ENCODE results near the gene B9D2.
A peak's percentile ranks its signal among the peaks of the same experiment; 100 is the strongest.
"Not testable (repeated sequence)": the region's sequence is repeated elsewhere in the genome, so short reads cannot be mapped to it uniquely, and the experiment has no call there.

The B9D2 gene

DNA sequence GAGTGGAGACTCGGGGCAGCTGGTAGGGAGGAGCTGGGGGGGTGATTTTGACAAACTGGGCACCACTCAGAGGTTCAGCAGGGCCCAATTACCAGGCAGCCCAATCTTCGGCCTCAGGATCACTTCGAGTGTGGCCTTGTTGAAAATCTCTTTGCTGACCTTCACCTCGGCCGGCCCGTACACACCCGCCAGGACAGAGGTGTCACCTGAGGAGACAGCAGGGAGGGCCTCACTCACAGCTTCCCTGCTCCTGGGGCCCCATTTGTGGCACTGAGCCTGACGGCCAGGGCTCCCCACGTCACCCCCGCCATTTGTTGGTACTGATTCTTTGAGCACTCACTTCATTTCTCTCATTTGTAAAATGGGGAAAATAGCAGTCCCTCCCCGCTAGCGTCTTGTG lies 28.8 kb upstream of the B9D2 start:
- in situ Hi-C loops (cut with HindIII; ENCODE audit: low sequenced_read_pairs), result no loop called here
- TF ChIP-seq, protein P1, sequence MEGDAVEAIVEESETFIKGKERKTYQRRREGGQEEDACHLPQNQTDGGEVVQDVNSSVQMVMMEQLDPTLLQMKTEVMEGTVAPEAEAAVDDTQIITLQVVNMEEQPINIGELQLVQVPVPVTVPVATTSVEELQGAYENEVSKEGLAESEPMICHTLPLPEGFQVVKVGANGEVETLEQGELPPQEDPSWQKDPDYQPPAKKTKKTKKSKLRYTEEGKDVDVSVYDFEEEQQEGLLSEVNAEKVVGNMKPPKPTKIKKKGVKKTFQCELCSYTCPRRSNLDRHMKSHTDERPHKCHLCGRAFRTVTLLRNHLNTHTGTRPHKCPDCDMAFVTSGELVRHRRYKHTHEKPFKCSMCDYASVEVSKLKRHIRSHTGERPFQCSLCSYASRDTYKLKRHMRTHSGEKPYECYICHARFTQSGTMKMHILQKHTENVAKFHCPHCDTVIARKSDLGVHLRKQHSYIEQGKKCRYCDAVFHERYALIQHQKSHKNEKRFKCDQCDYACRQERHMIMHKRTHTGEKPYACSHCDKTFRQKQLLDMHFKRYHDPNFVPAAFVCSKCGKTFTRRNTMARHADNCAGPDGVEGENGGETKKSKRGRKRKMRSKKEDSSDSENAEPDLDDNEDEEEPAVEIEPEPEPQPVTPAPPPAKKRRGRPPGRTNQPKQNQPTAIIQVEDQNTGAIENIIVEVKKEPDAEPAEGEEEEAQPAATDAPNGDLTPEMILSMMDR (IDR thresholded peaks at IDR 0.05; ENCODE audit: low read depth, low read length, missing control alignments), result no peak
- DNase-seq (ENCODE audit: low read depth), result no peak
- H3K4me3 ChIP-seq (ENCODE audit: low read depth, low read length), result no peak overlapping the region

DNA sequence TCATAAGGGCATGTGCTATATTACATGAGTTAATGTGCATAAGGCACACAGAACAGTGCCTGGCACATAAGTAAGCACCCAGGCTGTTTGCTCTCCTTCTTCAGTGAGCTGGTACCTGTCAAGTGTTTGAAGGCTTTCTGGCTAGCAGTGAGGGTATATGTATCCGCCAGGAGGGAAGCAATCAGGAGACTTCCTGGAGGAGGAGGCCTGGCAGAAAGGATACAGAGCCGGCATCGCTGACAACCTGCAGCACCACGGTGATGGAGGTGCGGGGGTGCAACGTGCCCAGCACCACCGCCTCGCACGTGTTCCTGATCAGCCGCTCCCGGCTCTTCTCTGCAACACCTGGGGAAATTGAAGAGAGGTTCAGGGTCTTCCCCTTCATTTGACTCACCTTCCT lies 27.7 kb upstream of the B9D2 start:
- TF ChIP-seq, protein P1 (IDR thresholded peaks at IDR 0.05; ENCODE audit: low read depth, low read length, missing control alignments), result no peak
- DNase-seq (ENCODE audit: low read depth), result no peak
- H3K4me3 ChIP-seq (ENCODE audit: low read depth, low read length), result no peak overlapping the region
- in situ Hi-C loops (cut with HindIII; ENCODE audit: low sequenced_read_pairs), result no loop called here

DNA sequence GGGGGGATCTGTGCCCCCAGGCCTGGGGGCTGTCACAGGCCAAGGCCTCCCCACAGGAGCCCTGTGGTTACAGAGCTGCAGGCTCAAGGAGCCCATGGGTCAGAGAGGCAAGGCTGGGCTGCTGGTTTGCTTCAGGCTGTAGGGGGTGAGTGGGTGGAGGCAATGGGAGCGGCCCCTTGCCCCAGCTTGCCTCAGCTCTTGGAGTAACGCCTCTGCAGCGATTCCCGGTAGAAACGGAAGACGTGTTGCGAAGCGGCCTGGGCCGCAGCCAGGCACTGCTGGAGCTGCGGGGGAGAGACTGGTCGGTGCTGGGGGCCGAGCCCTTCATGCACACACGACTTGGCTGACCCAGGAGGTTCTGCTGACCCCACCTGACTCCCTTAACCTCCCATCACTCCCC lies 22.5 kb upstream of the B9D2 start:
- no peak for DNase-seq (ENCODE audit: low read depth)
- no peak overlapping the region for H3K4me3 ChIP-seq (ENCODE audit: low read depth, low read length)
- in situ Hi-C loops (cut with HindIII; ENCODE audit: low sequenced_read_pairs), result no loop called here
- TF ChIP-seq, protein P1 (IDR thresholded peaks at IDR 0.05; ENCODE audit: low read depth, low read length, missing control alignments), result no peak

DNA sequence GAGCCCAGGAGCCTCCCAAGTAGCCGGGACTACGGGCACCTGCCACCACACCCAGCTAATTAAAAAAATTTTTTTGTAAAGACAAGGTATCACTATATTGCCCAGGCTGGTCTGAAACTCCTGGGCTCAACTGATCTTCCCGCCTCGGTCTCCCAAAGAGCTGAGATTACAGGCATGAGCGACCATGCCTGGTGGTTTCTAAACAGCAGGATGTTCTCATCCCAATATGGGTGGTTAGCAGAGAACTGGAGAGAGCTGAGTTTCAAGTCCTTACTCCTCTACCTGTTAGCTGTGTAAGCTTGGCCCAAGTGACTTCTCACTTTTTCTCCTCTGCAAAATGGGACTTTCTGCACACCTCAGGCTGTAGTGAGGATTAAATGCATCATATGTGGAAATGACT lies 20.4 kb upstream of the B9D2 start:
- no peak overlapping the region for H3K4me3 ChIP-seq (ENCODE audit: low read depth, low read length)
- no peak for DNase-seq (ENCODE audit: low read depth)
- TF ChIP-seq, protein P1 (IDR thresholded peaks at IDR 0.05; ENCODE audit: low read depth, low read length, missing control alignments), result no peak
- in situ Hi-C loops (cut with HindIII; ENCODE audit: low sequenced_read_pairs), result no loop called here

DNA sequence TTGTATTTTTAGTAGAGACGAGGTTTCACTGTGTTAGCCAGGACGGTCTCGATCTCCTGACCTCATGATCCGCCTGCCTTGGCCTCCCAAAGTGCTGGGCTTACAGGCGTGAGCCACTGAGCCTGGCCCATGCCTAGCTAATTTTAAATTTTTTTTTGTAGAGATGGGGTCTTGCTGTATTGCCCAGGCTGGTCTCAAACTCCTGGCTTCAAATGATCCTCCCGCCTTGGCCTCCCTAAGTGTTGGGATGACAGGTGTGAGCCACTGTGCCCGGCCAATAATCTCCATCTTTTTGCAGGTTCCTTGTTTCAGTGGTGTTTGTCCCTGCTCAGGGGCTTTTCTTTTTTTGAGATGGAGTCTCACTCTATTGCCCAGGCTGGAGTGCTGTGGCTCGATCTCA lies 17.6 kb upstream of the B9D2 start:
- DNase-seq (ENCODE audit: low read depth); in situ Hi-C loops (cut with HindIII; ENCODE audit: low sequenced_read_pairs); H3K4me3 ChIP-seq (ENCODE audit: low read depth, low read length): not testable (repeated sequence)

DNA sequence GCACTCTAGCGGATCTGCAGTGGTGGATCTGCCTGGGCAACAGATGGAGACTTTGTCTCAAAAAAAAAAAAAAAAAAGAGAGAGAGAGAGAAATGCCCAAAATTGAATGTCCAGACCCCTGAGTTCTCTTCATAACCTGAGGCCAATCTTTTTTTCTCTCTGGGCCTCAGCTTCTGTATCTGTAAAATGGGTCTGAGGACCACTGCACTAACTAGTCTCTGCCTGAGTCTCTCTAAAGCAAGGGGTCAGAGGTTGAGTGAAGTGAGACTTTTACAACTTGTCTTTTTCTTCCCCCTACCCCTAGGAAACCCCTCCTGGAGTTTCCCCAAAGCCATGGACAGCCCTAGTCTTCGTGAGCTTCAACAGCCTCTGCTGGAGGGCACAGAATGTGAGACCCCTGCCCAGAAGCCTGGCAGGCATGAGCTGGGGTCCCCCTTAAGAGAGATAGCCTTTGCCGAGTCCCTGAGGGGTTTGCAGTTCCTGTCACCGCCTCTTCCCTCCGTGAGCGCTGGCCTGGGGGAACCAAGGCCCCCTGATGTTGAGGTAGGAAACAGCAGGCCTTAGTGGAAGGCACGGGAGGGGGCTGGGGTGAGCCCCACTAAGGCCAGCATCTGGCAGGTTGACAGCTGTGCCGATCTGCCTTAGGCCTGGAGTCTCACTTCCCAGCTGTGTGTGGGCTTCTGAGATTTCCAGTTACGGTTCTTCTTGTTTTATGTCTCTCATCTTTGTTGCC lies 14.2 kb upstream of the B9D2 start:
- in situ Hi-C loops (cut with HindIII; ENCODE audit: low sequenced_read_pairs), result no loop called here
- TF ChIP-seq, protein P1 (IDR thresholded peaks at IDR 0.05; ENCODE audit: low read depth, low read length, missing control alignments), result peak; percentile 33
- no peak for DNase-seq (ENCODE audit: low read depth)
- no peak overlapping the region for H3K4me3 ChIP-seq (ENCODE audit: low read depth, low read length)

DNA sequence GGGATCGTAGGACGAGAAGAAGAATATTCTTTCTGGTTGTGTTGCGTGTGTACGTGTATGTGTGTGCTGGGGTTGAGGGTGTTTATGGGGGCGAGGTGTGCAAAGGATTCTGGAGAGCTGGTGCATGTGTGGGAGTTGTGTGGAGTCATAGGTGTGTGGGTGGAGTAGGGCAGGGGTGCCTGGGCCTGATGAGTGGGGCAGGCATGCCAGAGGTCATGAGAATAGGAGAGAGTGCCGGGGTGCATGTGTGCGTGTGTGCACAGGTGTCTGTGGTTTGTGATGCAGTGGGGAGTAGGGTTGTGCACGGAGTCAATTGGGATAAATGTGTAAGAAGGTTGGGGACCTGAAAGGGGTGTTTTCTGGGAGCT lies 13.0 kb upstream of the B9D2 start:
- in situ Hi-C loops (cut with HindIII; ENCODE audit: low sequenced_read_pairs), result no loop called here
- no peak for DNase-seq (ENCODE audit: low read depth)
- TF ChIP-seq, protein P1 (IDR thresholded peaks at IDR 0.05; ENCODE audit: low read depth, low read length, missing control alignments), result no peak
- H3K4me3 ChIP-seq (ENCODE audit: low read depth, low read length), result peak overlapping the region; percentile 45
